CD4-positive, alpha-beta T cell treated with Interferon alpha-2 for 1 hour (primary cell): ENCODE measurements around the gene ANO3.
"Not testable (repeated sequence)": the region's sequence is repeated elsewhere in the genome, so short reads cannot be mapped to it uniquely, and the experiment has no call there.

Experiments used
- DNase-seq, 2 donors: peaks; one replicate each; pipeline ENCODE4 v3.0.0-alpha.2; 2020 to 2022

Gene ANO3

DNA sequence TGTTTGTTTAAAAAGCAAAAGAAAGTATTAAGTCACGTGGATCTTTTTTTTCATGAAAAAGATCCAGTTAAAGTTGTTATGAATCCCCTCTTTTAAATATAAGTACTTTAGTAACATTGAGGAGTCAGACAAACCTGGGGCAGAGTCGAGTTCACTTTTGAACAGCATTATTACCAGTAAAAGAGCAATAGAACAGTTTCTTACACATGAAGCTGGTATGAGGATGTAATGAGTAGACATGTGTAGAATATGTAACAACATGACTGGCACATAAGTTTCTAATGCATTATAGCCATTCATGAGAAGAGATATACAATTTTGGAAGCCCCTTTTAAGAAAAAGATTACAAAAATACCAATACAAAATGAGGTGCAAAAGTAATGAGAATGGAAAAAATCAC lies 247.8 kb downstream of the ANO3 start:
- no peak for DNase-seq

DNA sequence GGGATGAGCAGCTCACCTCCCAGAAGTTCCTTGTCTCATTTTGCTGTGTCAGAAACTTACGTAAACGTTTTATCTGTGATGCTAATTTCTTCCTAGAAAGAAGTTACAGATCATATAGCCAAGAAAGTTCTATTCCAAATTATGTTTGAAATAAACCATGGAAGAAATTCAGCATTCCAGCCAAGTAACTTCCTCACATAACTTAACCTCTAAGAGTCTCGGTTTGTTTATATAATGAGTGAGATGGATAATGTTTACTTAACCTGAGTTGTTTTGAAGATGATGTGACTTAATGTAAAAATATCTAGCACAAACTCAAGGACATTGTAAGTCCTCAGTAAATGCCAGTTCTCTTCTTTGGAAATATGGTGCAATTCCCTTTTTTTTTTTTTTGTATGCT lies 249.0 kb downstream of the ANO3 start:
- DNase-seq = no peak

DNA sequence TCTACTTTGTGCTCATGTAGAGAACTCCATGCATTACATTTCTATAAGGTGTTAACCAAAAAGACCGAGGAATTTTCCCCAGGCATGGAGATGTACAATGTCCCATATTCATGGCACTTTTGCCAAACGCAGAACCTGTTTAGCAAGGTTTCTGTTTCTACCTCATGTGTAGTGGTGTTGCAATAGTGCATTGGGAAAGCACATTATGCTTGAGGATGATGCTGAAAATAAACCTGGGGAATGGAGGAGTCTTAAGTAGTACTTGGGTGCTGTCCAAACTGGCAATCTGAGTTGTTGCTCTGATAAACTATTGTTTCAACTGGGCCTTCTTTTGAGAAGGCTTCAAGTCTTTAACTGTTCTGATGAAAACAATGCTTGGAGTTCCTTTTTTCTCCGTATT lies 251.6 kb downstream of the ANO3 start:
- DNase-seq = no peak

DNA sequence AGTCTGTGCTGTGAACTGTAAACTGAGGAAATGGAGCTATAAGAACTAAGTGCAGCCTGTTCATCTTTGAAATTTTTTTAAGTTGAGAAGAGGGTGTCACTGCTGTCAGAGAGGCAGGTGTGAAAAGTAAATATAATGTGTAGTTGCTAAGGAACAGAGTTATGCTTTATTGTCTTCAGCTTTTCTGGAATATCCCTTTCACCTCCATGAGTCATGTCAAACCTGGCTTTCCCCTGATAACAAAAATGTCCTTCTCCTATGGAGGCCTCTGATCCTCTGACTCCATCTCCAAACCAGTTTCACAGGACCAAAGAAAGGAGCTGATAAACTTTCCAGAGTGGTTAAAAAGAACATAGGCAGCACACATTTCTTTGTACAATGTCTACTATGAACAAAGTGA lies 252.9 kb downstream of the ANO3 start:
- DNase-seq = no peak

DNA sequence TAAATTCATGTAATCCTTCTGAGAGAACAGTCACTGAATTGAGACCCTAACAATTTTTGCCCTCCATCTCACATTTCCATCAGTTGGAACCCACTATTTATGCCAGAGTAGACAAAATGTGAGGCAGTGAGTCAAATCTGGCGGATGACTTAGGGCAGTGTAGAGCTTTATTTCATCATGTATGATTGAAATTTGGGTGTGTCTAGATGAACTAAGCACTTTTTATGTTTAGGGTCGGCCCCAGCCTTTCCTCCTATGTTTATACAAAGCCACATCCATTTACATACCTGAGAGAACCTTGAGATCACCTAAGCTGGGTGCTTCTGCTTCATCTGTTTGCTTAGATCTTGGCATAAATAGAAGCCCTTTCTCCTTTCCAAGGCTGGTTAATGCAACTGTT lies 255.1 kb downstream of the ANO3 start:
- DNase-seq = no peak

DNA sequence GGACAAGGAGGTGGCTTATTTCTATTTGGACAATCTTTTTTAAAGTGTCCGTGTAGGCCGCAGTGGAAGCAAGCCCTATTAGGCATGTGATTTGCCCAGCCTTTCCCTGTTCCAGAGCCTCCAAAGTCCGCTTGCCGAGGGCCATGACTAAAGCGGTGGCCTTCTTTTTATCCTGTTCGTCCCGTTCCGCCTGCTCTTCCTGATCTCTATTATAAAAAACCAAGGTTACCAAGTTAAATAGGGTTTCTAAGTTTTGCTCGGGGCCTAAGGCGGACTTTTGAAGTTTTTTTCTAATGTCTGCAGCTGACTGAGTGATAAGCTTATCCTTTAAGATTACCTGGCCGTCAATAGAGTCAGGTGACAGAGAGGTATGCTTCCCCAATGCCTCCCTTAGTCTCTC lies 261.8 kb downstream of the ANO3 start:
- DNase-seq = no peak

DNA sequence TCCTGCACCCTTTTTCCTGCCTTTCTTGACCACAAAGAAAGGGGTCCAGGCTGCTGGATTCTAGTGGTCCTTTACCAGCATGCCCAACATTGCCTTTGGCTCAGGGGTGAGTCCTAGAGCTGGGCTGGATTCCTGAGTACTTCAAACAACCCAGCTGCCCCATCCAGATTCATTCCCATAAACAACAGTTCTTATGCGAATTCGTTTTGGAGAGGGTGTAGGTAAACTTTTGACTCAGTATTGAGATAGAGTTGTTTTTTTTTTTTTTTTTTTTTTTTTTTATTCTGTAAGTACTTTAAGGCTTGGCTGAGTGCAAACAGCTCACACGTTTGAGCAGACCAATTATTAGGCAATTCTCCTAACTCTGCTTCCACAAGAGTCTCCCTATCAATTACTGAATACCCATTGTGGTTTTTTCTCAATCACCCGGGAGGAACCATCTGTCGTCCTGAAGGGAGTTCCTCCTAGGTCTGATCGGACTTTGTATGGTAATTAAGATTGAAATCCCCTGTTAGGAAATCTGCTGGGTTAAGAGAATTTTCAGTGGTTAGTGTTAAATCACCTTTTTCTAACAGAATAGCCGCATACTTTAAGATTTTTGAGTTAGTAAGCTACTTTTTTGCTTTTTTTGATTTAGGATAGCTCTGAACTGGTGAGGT lies 263.4 kb downstream of the ANO3 start:
- DNase-seq = not testable (repeated sequence)

DNA sequence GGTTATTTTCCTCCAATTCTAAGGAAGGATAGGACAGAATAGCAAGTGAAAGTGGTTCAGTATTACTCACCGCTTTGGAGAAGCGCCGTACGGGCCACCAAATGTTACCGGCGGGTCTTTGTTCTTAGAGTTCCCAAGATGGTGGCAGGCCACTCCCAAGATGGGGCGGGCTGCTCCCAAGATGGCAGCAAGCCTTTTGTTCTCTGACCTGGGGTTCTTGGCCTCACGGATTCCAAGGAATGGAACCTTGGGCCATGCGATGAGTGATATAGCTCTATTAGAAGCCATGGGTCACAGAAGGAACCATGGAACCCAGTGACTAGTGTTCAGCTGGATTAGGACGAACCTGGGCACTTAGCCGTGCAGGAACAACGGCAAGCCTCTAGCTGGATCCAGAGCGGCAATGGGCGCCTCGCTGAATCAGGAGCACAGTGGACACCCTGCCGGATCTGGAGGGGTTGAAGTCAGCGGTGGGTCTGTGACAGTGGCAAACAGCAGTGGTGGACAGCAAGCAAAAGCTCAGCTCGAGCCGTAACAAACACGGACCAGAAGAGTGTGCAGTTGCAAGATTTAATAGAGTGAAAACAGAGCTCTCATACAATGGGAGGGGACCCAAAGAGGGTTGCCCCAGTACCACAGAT lies 265.2 kb downstream of the ANO3 start:
- DNase-seq = not testable (repeated sequence)

DNA sequence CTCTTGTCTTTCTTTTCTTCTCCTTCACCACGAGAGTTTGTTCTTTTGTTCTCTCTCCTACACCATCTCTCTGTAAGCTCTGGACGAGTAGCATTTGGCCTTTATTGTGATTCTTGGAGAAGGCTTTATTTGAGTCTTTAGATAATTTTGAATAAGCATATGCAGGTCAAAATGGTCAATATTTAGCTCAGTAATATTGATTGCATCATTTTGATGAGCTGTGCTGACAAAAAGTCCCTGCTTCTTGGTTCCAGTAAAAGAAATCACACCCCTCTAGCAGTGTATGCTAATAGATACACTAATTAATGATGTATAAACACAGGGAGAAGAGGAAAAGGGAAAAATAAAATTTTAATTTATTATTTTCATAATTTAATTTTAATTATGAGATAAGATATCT lies 266.0 kb downstream of the ANO3 start:
- DNase-seq = no peak

DNA sequence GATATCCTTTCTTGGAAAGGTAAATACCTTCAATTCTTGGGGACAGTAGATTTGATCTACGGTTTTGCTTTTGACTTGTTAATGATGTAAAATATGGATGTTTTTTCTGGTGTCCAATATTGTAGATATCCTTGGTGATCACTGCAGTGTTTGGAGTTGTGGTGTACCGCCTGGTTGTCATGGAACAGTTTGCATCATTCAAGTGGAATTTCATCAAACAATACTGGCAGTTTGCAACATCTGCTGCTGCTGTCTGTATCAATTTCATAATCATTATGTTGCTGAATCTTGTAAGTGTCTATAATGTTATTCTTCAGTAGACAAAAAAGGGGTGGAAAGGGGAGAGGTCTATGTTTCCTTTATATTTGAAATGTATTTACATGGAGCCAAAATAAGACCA lies 267.5 kb downstream of the ANO3 start:
- DNase-seq = no peak

DNA sequence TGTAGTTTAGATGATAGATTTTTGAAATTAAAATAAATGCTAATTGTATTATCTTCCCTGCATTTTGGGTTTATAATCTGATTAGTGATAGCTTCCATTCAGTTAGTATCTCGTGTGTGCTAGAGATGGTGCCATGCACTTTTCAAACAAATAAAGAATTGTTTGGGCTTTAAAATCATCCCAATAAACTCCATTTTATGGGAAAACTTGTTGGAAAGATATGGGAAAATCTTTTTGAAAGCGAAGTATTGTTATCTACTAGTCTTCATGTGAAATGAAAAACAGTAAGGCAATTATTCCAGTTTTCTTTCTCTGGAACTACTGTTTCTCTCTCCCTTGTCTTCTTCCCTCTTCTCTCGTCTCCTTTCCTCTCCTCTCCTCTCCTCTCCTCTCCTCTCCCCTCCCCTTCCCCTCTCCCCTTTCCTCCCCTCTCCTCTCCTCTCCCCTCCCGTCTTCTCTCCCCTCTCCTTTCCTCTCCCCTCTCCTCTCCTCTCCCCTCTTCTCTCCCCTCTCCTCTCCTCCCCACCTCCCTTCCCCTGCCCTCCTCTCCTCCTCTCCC lies 268.0 kb downstream of the ANO3 start:
- DNase-seq = no peak

DNA sequence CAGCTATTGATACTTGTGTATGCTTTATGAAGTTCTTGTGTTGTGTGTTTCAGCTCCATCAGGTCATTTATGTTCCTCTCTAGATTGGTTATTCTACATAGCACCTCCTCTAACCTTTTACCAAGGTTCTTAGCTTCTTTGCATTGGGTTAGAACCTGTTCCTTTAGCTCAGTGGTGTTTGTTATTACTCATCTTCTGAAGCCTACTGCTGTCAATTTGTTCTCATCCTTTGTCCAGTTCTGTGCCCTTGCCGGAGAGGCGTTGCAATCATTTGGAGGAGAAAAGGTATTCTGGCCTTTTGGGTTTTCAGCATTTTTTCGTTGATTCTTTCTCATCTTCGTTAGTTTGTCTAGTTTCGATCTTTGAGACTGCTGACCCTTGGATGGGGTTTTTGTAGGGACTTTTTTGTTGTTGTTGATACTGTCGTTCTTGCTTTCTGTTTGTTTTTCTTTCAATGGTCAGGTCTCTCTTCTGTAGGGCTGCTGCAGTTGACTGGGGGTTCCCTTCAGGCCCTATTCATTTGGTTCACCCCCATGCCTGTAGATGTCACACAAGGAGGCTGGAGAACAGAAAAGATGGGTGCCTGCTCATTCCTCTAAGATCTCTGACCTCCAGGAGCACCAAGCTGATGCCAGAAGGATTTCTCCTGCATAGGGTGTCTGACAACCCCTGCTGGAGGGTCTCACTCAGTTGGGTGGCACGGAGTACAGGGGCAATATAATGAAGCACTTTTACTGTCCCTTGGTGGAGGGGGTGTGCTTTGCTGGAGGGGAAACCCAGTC lies 276.0 kb downstream of the ANO3 start:
- no peak for DNase-seq

DNA sequence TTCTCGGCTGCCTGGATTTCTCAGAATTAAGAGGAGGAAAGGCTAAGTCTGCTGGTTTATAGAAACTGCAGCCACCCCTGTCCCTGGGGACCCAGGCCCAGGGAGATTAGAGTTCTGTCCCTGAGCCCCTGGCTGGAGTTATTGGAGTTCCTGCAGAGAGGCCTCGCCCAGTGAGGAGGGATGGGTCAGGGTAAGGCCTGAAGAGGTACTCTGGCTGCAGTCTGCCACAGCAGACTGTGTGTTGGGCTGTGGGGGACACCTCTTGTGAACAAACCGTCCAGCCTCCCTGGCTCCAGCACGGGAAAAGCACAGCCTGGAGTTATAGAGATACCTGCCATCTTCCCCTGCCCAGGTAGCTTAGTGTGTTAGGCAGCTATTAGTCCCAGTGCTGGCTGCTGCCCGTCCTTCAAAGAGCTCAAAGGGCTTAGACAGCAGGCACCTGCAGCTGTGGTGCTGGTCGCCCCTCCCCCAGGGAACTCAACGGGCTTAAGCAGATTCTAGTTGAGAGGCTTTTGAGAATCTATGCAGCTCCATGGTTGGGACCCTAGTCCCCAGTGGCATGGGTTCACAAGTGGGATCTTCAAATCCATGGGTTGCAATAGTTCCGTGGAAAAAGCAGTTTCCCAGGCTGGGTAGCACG lies 276.7 kb downstream of the ANO3 start:
- no peak for DNase-seq

DNA sequence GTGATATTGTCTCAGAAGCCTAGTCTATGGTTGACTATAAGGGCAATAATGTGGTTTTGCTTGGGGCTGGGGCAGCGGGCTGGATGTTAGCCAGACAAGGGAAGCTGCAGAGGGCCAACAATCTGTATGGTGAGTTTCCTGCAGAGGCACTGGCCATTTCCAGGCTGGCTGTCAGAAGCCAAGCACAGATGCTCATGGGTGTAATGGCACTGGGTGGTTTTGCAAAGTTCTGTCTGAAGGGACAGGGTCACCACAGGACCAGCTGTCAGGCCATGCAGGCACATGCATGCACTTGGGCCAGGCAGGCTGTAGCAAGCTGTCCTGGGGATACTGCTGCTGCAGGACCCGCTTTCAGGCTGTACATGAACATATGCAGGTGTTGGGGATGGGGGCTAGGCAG lies 281.8 kb downstream of the ANO3 start:
- DNase-seq = no peak

DNA sequence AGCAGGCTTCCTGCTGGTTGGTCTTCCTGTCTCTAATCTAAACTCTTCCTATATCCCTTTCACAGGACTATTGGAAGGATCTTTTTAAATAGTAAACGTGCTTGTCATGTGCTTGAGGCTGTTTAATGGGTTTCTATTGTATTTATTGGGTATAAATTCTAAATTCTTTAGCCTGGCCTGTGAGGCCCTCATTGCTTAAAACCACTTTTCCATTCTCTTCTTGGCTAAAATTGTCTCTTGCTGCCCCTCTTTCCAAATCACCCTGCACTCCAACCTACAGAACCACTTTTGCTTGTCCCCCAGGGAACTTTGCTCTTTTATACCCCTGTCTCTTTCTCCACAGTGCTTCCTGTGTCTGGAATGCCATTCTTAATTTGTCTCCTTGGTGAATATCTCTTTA lies 286.5 kb downstream of the ANO3 start:
- no peak for DNase-seq

DNA sequence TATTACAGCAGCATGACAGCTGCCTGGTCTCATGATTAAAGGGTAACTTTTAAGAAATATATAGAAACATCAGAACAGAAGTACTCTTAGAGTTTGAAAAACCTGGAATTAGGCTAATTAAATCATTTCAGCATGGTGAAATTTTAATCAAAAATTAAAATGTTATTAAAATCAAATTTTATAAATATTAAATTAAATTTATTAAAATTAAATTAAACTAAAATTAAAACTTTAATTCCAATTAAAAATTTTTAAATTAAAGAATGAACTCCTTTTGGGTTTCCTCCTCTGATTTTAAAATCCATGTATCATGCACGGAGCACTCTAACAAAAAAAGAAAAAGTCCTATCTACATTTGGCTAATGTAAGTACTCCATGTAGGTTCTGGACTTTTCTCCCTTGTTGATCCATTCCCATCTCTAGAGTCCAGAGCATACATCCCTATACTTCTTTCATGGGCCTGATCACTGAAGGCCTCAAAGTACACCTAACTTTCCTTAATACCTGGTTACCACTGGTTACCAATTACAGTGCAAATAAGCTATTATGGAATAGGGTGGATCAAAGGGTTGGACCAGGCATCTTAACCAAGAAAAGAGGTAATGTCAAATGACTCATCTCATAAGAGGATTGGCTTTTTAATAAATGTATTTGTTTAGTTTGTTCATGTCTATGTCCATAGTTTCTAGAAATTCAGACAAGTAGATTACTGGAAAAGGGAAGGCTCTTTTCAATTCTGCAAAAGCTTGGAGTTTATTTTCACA lies 288.5 kb downstream of the ANO3 start:
- no peak for DNase-seq

DNA sequence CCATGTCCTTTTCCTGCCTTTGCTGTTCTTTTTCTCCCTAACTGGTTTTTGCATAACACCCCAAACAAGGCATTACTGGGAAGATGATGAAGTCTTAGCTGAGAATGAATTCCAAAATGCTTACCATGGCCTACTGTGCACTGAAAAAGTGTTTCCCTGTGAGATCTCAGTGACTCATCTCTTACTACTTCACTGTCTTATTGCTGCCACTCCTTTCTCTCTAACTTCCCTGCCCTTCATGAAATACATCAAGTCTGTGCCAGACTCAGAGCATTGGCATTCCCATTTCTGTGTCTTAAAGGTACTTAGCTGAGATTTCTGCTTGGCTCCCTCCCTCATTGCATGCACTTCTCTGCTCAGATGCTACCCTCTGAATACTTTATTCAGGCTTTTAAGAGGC lies 289.2 kb downstream of the ANO3 start:
- no peak for DNase-seq

DNA sequence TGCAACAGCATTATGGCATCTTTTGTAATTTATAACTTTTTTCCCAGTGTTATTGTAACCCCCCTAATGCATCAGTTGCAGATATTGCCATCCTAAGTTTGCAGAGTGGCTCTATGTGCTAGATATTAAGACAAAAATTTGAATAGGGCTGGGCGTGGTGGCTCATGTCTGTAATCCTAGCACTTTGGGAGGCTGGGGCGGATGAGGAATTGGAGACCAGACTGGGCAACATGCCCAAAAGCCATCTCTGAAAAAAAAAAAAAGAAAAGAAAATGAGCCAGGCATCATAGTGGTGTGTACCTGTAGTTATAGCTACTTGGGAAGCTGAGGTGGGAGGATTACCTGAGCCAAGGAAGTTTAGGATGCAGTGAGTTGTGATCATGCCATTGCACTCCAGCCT lies 290.3 kb downstream of the ANO3 start:
- no peak for DNase-seq

DNA sequence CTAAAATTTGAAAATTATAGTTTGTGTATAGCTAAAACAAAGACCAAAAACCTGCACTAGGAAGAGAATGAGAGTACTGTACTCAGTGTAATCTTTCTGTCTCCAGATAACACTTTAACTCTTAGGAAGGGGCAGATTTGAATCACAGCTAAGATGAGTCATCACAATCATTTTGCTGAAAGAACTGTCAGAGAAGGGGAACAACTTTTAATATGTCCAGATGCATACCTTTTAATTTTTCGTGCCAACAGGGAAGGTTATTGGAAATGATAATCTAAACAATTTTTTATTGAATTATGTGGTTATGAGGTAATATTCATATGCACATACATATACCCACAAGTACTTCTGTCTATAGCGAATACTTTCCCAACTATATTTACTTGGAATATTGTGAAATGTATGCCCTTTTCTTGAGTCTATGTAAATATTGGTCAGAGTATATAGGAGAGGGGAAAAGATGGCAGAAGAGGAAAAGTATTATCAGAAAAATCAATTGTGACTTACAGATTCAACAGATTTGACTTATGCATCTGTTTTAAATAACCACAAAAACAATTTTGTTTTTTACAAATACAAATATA lies 291.2 kb downstream of the ANO3 start:
- no peak for DNase-seq

DNA sequence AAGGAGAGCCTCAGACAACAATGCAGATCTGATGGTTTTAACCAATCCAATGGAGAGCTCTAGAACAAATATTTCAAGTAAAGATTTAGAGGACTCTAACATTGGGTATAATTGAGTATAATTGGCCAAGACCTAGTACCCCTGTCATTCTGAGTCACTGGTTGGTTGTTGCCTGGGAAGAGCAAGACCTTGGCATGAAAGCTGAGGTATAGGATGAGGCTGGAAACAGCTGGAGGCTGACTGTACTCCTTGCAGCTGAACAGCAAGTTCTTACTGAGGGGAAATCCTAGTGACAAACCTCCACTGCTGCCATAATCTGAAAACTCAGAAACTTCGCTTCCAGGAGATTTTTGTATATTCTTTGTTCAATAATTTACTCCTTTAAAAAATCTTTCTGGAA lies 294.4 kb downstream of the ANO3 start:
- no peak for DNase-seq

DNA sequence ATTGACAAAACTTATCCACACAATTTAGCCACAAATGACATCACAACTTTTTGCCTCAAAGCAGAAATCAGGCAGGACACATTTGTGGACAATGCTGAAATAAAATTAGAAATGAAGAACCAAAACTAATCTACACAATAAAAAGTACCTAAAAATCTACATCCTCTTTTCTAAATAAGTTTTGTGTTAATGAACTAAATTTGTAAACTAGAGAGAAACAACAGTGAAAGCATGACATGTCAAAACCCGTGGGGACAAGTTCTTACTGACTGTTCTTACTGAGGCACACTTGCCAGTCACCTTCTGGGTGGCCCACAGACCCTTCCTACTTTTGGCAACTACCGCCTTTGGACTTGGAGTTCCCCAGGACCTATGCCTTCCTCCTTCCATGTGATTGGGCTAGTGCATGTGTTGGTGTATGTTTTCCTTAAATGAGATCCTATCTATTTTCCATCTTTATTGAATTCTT lies 300.8 kb downstream of the ANO3 start:
- DNase-seq = no peak

DNA sequence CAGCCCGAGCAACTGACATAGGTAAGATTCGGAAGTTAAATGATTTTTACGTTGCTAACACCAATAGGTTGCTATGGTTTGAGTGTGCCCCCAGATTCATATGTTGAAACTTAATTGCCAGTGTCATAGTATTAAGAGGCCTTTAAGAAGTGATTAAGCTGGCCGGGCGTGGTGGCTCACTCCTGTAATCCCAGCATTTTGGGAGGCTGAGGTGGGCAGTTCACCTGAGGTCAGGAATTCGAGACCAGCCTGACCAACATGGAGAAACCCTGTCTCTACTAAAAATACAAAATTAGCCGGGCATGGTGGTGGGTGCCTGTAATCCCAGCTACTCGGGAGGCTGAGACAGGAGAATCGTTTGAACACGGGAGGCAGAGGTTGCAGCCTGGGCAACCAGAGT lies 311.4 kb downstream of the ANO3 start:
- DNase-seq = not testable (repeated sequence)
